H9 (cell line): ENCODE measurements around the gene ZNF839. TPM values are rescaled to one million over a fixed set of nuclear protein-coding genes. Genes with fewer than 3 reads are reported as not detected.

Source experiments
- DNase-seq: peaks from one replicate; pipeline ENCODE4 v3.0.0-alpha.2; 2017
- H2AFZ ChIP-seq: one replicate; pipeline ENCODE4 v1.6.1; 2013; ENCODE audit warnings: mild to moderate bottlenecking, low read length, control low read depth, moderate library complexity
- H2AK5ac ChIP-seq: 2 replicates; pipeline ENCODE4 v1.6.1; 2013; ENCODE audit warnings: low read length, control low read depth, mixed read lengths; ENCODE audit not compliant: insufficient read length
- H2BK120ac ChIP-seq: one replicate; pipeline ENCODE4 v1.6.1; 2013; ENCODE audit warnings: low read depth, mild to moderate bottlenecking, low read length, control low read depth, inconsistent platforms; ENCODE audit not compliant: poor library complexity, severe bottlenecking
- H2BK12ac ChIP-seq: 2 replicates; pipeline ENCODE4 v1.6.1; 2013; ENCODE audit warnings: low read length, control low read depth, mixed read lengths, low read depth; ENCODE audit not compliant: insufficient read length
- H2BK15ac ChIP-seq: 2 replicates; pipeline ENCODE4 v1.6.1; 2013; ENCODE audit warnings: low read depth, low read length, control low read depth
- H2BK20ac ChIP-seq: one replicate; pipeline ENCODE4 v1.6.1; 2013; ENCODE audit warnings: low read depth, mild to moderate bottlenecking, low read length, control low read depth, inconsistent platforms; ENCODE audit not compliant: poor library complexity, severe bottlenecking
- H2BK5ac ChIP-seq: 2 replicates; pipeline ENCODE4 v1.6.1; 2013; ENCODE audit warnings: low read length, control low read depth, mixed read lengths; ENCODE audit not compliant: insufficient read length
- H3K14ac ChIP-seq: 2 replicates; pipeline ENCODE4 v1.6.1; 2013; ENCODE audit warnings: low read length, control low read depth; ENCODE audit not compliant: insufficient read depth
- H3K18ac ChIP-seq: 2 replicates; pipeline ENCODE4 v1.6.1; 2013; ENCODE audit warnings: low read depth, mild to moderate bottlenecking, mixed read lengths, low read length, control low read depth; ENCODE audit not compliant: insufficient read length
- H3K23ac ChIP-seq: 2 replicates; pipeline ENCODE4 v1.6.1; 2013; ENCODE audit warnings: low read length, control low read depth, mixed read lengths, low read depth; ENCODE audit not compliant: insufficient read length
- H3K23me2 ChIP-seq: 2 replicates; pipeline ENCODE4 v1.6.1; 2013; ENCODE audit warnings: low read depth, mild to moderate bottlenecking, mixed read lengths, low read length, control low read depth; ENCODE audit not compliant: insufficient read length, poor library complexity, severe bottlenecking
- H3K27ac ChIP-seq: 2 replicates; pipeline ENCODE4 v1.5.1; 2013; ENCODE audit warnings: low read length, control low read depth, mixed read lengths, low read depth; ENCODE audit not compliant: insufficient read length
- H3K27me3 ChIP-seq: 2 replicates; pipeline ENCODE4 v1.6.1; 2013; ENCODE audit warnings: low read length, control low read depth, inconsistent platforms; ENCODE audit not compliant: insufficient read depth
- H3K4ac ChIP-seq: 2 replicates; pipeline ENCODE4 v1.6.1; 2013; ENCODE audit warnings: low read depth, mild to moderate bottlenecking, control low read depth, inconsistent platforms, low read length, moderate library complexity
- H3K4me1 ChIP-seq: 2 replicates; pipeline ENCODE4 v1.6.1; 2013; ENCODE audit warnings: low read length, control low read depth, inconsistent platforms; ENCODE audit not compliant: insufficient read depth
- H3K4me2 ChIP-seq: 2 replicates; pipeline ENCODE4 v1.6.1; 2013; ENCODE audit warnings: low read length, control low read depth, mixed read lengths; ENCODE audit not compliant: insufficient read length, insufficient read depth
- H3K56ac ChIP-seq: 2 replicates; pipeline ENCODE4 v1.6.1; 2013; ENCODE audit warnings: low read depth, mild to moderate bottlenecking, mixed read lengths, low read length, control low read depth; ENCODE audit not compliant: insufficient read length
- H3K79me1 ChIP-seq: 2 replicates; pipeline ENCODE4 v1.6.1; 2013; ENCODE audit warnings: low read depth, mild to moderate bottlenecking, moderate library complexity, low read length, control low read depth, inconsistent platforms; ENCODE audit not compliant: insufficient read depth, poor library complexity, severe bottlenecking
- H3K79me2 ChIP-seq: 2 replicates; pipeline ENCODE4 v1.6.1; 2013; ENCODE audit warnings: low read length, control low read depth, inconsistent platforms; ENCODE audit not compliant: insufficient read depth
- H3K9ac ChIP-seq: 2 replicates; pipeline ENCODE4 v1.6.1; 2013; ENCODE audit warnings: low read length, control low read depth, mixed read lengths; ENCODE audit not compliant: insufficient read length; ENCODE audit errors: extremely low read depth
- H3K9me3 ChIP-seq: one replicate; pipeline ENCODE4 v1.6.1; 2013; ENCODE audit warnings: low read depth, low read length, inconsistent platforms; ENCODE audit not compliant: control insufficient read depth
- H3T11ph ChIP-seq: one replicate; pipeline ENCODE4 v1.6.1; 2013; ENCODE audit warnings: mild to moderate bottlenecking, low read length, control low read depth, inconsistent platforms
- H4K20me1 ChIP-seq: one replicate; pipeline ENCODE4 v1.6.1; 2013; ENCODE audit not compliant: control insufficient read depth, insufficient read length, insufficient read depth
- H4K5ac ChIP-seq: 2 replicates; pipeline ENCODE4 v1.6.1; 2013; ENCODE audit warnings: low read depth, mild to moderate bottlenecking, mixed read lengths, low read length, control low read depth; ENCODE audit not compliant: insufficient read length
- H4K8ac ChIP-seq: replicated peaks from 2 replicates; pipeline ENCODE4 v1.6.1; 2013; ENCODE audit warnings: low read length, control low read depth, mixed read lengths, low read depth; ENCODE audit not compliant: insufficient read length
- H4K91ac ChIP-seq: 2 replicates; pipeline ENCODE4 v1.6.1; 2013; ENCODE audit warnings: low read depth, mild to moderate bottlenecking, moderate library complexity, mixed read lengths, low read length, control low read depth; ENCODE audit not compliant: insufficient read length
- H3K27ac Mint-ChIP-seq, 3 experiments: 2 replicates in 2 of 3; 3 replicates in 1 of 3; pipeline ENCODE4 v1.8.0; 2020 to 2021; ENCODE audit warnings: mixed read lengths in 3 of 3, mild to moderate bottlenecking in 1 of 3, moderate library complexity in 1 of 3
- H3K27me3 Mint-ChIP-seq: 2 replicates; pipeline ENCODE4 v1.8.0; 2021; ENCODE audit warnings: low read depth, mild to moderate bottlenecking, moderate library complexity, mixed read lengths
- H3K36me3 Mint-ChIP-seq, 3 experiments: 2 replicates in 2 of 3; 3 replicates in 1 of 3; pipeline ENCODE4 v1.8.0; 2020 to 2021; ENCODE audit warnings: low read depth in 3 of 3, mixed read lengths in 3 of 3; ENCODE audit not compliant: insufficient read depth in 1 of 3
- H3K4me1 Mint-ChIP-seq, 2 experiments: 2 replicates each; pipeline ENCODE4 v1.8.0; 2020; ENCODE audit warnings: mixed read lengths in 2 of 2
- H3K4me3 Mint-ChIP-seq, 2 experiments: 2 replicates in 1 of 2; 3 replicates in 1 of 2; pipeline ENCODE4 v1.8.0; 2020 to 2021; ENCODE audit warnings: mild to moderate bottlenecking in 2 of 2, mixed read lengths in 2 of 2, moderate library complexity in 1 of 2
- H3K9me3 Mint-ChIP-seq, 2 experiments: 2 replicates in 1 of 2; 3 replicates in 1 of 2; pipeline ENCODE4 v1.8.0; 2020; ENCODE audit warnings: mild to moderate bottlenecking in 2 of 2, mixed read lengths in 2 of 2, moderate library complexity in 1 of 2
- CTCF ChIP-seq: fragments of 200-600 bp; sonication (generic); conservative IDR thresholded peaks from 3 replicates; pipeline ENCODE4 v1.8.0; 2021; ENCODE audit warnings: antibody characterized with exemption, mild to moderate bottlenecking
- WGBS: extraction: QIAGEN DNeasy Blood & Tissue Kit; methylation state at CpG from one replicate; pipeline ENCODE4 v1.1.7; 2013; ENCODE audit warnings: missing lambda C conversion rate, low lambda C conversion rate, mixed read lengths; ENCODE audit not compliant: insufficient read length; ENCODE audit errors: extremely low coverage; 5-methylcytosine and 5-hydroxymethylcytosine counted together
- total RNA-seq: library from RNA; stranded (reverse); gene quantifications from 2 replicates; pipeline ENCODE4 v1.2.1, GENCODE V29; 2021

The ZNF839 gene
- total RNA-seq, 1 experiment from 2014 or later: 9.4 TPM

- no peaks in the 10 kb centered on the region for H3K79me1 ChIP-seq
- no peaks in the 10 kb centered on the region for H4K20me1 ChIP-seq
- H2BK20ac ChIP-seq: no peak overlapping the region
- no peak overlapping the region for H2AK5ac ChIP-seq
- no peak overlapping the region for H4K5ac ChIP-seq
- Mint-ChIP-seq H3K27ac (no peak overlapping the region), H3K4me1 (no peaks in the 10 kb centered on the region), H3K4me3 (no peak overlapping the region), H3K36me3 (no peaks in the 10 kb centered on the region), H3K27me3 (no peaks in the 10 kb centered on the region), H3K9me3 (peaks cover 2 to 3% of the 10 kb centered on the region in 2 experiments; a peak in 2 of 5 replicates)
- no peak overlapping the region for H3K4ac ChIP-seq
- no CpG with 5 or more reads among the region's 2 CpGs for WGBS
- no peaks in the 10 kb centered on the region for H3K27me3 ChIP-seq
- no peak overlapping the region for H3K14ac ChIP-seq
- no peak overlapping the region for H3K23ac ChIP-seq
- no peak overlapping the region for H2BK5ac ChIP-seq
- no peak overlapping the region for H3K9ac ChIP-seq
- no peak overlapping the region for H3K56ac ChIP-seq
- no peak overlapping the region for H2BK15ac ChIP-seq
- no peak for DNase-seq
- no peak overlapping the region for H3K4me2 ChIP-seq
- H3K79me2 ChIP-seq: no peaks in the 10 kb centered on the region
- no peak overlapping the region for H3K27ac ChIP-seq
- H3K9me3 ChIP-seq: no peaks in the 10 kb centered on the region
- TF ChIP-seq CTCF: no peak
- H2BK120ac ChIP-seq: no peak overlapping the region
- no peak overlapping the region for H2AFZ ChIP-seq
- no peaks in the 10 kb centered on the region for H3K23me2 ChIP-seq
- H4K91ac ChIP-seq: no peak overlapping the region
- no peak overlapping the region for H3K18ac ChIP-seq
- no peak overlapping the region for H2BK12ac ChIP-seq
- no peaks in the 10 kb centered on the region for H3K4me1 ChIP-seq
- H3T11ph ChIP-seq: no peak overlapping the region
- no peak overlapping the region for H4K8ac ChIP-seq
Observed at GRCh38 chr14:102288139-102288538, 31.4 kb upstream of the ZNF839 start.
